Measurements from ENCODE around the gene NIPBL. TPM values are rescaled to one million over a fixed set of nuclear protein-coding genes. Genes with fewer than 3 reads are reported as not detected.

NIPBL gene
- total RNA-seq, 1 experiment from 2014 or later: 48.3 TPM

- no peak for DNase-seq (ENCODE audit: low spot score)
- Mint-ChIP-seq H3K27ac (no peak overlapping the region), H3K36me3 (peaks cover 26% of the 10 kb centered on the region), H3K27me3 (ENCODE audit: low read depth) (no peaks in the 10 kb centered on the region), H3K9me3 (no peaks in the 10 kb centered on the region), H3K4me3 (no peak overlapping the region), H3K4me1 (no peaks in the 10 kb centered on the region)
- ATAC-seq: no peak
- TF ChIP-seq ZNF121 (CRISPR knock-in tag; IDR thresholded peaks at IDR 0.05): peak; percentile 81; the same call in 1 of the 2 replicates
- TF ChIP-seq AFF4 (CRISPR knock-in tag; IDR thresholded peaks at IDR 0.05; ENCODE audit: borderline replicate concordance): no peak
- ChIA-PET CTCF (no interaction called here), POLR2A (no interaction called here)
These were observed 93.3 kb downstream of the NIPBL start for GRCh38 chr5:36969700-36970395.

- H3K4me1 Mint-ChIP-seq: no peaks in the 10 kb centered on the region
- no peak overlapping the region for H3K4me3 Mint-ChIP-seq
- no peaks in the 10 kb centered on the region for H3K9me3 Mint-ChIP-seq
- CTCF ChIA-PET: no interaction called here
- POLR2A ChIA-PET: no interaction called here
- DNase-seq (ENCODE audit: low spot score) (no peak), ATAC-seq (no peak)
- H3K27ac Mint-ChIP-seq: no peak overlapping the region
- peaks cover 26% of the 10 kb centered on the region for H3K36me3 Mint-ChIP-seq
- TF ChIP-seq ZNF138 (CRISPR knock-in tag; conservative IDR thresholded peaks at IDR 0.05) (no peak), MXD4 (CRISPR knock-in tag; IDR thresholded peaks at IDR 0.05; ENCODE audit: borderline replicate concordance) (no peak), ESRRA (CRISPR knock-in tag; IDR thresholded peaks at IDR 0.05; ENCODE audit: borderline replicate concordance) (no peak), FOXK1 (CRISPR knock-in tag; IDR thresholded peaks at IDR 0.05) (no peak), ARID4B (CRISPR knock-in tag; IDR thresholded peaks at IDR 0.05; ENCODE audit: borderline replicate concordance) (no peak), ZNF396 (CRISPR knock-in tag; IDR thresholded peaks at IDR 0.05; ENCODE audit: borderline replicate concordance) (no peak), ZNF532 (CRISPR knock-in tag; IDR thresholded peaks at IDR 0.05; ENCODE audit: borderline replicate concordance) (no peak), IRF2 (CRISPR knock-in tag; IDR thresholded peaks at IDR 0.05; ENCODE audit: borderline replicate concordance, low read depth) (no peak), ZNF317 (CRISPR knock-in tag; IDR thresholded peaks at IDR 0.05; ENCODE audit: borderline replicate concordance, low read depth) (no peak), CREB1 (CRISPR knock-in tag; IDR thresholded peaks at IDR 0.05) (no peak), ZNF219 (CRISPR knock-in tag; IDR thresholded peaks at IDR 0.05; ENCODE audit: borderline replicate concordance) (no peak)
- no peaks in the 10 kb centered on the region for H3K27me3 Mint-ChIP-seq (ENCODE audit: low read depth)
These were observed 101.6 kb downstream of the NIPBL start for GRCh38 chr5:36978196-36978595.

Data from WTC11 (cell line).